Measurements from ENCODE around the gene KLK14.

- TF ChIP-seq USF2 (IDR thresholded peaks at IDR 0.05; ENCODE audit: low read length) (no peak), SP1 (IDR thresholded peaks at IDR 0.05; ENCODE audit: low read depth, low read length) (no peak), CTCF (IDR thresholded peaks at IDR 0.05; ENCODE audit: control extremely low read depth in 1 of 3, insufficient read depth in 1 of 3, low read depth in 1 of 3, low read length in 3 of 3) (no peak)
Measured at GRCh38 chr19:51082611-51083010, at the start of gene KLK14.
